ENCODE results near the gene TP53I11.
A peak's percentile ranks its signal among the peaks of the same experiment; 100 is the strongest.

TP53I11 gene

DNA sequence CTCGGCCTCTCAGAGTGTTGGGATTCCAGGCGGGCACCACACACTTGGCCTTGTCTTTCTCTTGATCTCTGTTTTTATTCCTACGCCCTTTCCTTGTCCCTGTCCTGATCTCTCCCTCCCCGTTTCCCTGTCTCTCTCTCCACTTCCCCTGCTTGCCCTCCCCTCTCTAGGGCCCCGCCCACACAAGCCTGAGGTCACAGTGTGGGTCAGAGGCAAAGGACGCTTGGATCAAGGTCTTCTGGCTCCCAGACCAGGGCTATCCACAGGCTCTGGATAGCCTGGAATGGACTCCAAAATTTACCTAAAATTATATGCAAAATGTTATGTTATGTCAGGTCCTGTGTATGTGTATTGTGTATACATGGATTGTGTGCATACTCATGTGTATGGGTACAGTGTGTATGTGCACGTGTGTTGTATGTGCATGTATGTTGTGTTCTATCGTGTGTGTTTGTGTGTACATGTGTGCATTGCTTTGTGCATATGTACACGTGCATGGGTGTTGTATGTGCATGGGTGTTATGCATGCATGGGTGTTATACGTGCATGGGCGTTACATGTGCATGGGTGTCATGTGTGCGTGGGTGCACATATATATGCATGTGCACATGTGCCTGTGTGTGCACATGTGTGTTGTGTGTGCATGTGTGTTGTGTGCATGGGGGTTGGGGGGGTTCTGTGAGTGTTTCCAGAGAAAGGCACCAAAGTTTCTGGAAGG is 38.3 kb downstream of the TP53I11 start:
- no peak for TF ChIP-seq CTCF (IDR thresholded peaks at IDR 0.05; ENCODE audit: low read depth, low read length)

DNA sequence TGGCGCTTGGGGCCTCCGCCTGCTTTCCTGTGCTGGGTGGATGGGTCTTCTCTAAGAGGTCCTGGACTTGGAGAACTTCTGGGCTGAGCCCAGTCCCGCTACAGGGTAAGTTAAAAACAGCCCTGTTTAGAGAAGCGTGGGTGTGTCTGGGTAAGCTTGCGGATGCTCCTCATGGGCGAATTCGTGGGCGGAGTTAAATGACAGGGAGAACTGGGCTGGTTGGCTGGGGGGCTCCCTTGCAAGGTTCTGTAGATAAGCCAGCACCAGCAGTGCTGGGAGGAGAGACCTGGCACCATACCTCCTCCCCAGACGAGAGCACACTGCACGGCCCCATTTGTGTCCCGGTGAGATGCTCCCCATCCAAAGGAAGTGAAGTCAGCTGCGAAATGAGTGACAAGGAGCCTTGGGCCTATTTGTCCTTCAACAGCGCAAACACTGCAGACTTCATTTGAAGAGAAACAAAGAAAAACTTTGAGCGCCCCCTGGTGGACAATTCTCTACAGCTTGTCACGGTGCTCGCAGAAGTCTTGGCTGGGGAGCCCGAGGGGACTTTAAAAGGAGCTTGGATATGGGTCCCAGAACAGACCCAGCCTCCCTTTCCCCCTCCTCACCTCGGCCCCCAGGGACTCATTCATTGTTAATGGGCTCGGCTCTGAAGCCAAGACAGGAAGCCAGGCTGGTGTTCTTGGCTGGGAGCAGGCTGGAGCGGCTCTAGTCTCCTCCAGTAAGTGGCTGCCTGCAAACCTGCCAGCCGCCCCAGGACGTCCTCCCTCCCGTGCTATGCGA is 39.5 kb downstream of the TP53I11 start:
- TF ChIP-seq CTCF (IDR thresholded peaks at IDR 0.05; ENCODE audit: low read depth, low read length) = peak; percentile 63
- no peak overlapping the region for H3K4me3 ChIP-seq (ENCODE audit: low read depth, low read length)

More for the DNA sequence above, 38.3 kb downstream of the TP53I11 start:
- no peak overlapping the region for H3K4me3 ChIP-seq (ENCODE audit: low read depth, low read length)

DNA sequence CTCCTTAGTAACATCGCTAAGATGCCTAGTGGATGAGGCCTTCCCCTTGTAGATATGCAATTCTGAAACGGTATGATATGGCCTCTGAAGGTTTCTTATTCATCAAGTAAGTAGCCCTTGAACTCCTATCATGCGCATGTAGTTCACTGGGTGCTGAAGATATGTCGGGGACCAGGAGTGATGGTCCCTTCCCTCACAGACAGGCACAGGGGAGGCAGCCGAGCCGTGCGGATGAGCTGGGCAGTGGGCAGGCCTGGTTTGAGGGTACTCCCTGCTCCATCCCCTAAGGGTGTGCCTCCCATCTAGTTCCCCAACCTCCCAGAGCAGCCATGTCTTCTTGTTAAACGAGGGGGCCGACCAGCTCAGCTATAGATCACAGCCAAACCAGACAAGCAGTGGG is 40.1 kb downstream of the TP53I11 start:
- no peak overlapping the region for H3K4me3 ChIP-seq (ENCODE audit: low read depth, low read length)
- TF ChIP-seq CTCF (IDR thresholded peaks at IDR 0.05; ENCODE audit: low read depth, low read length) = no peak

DNA sequence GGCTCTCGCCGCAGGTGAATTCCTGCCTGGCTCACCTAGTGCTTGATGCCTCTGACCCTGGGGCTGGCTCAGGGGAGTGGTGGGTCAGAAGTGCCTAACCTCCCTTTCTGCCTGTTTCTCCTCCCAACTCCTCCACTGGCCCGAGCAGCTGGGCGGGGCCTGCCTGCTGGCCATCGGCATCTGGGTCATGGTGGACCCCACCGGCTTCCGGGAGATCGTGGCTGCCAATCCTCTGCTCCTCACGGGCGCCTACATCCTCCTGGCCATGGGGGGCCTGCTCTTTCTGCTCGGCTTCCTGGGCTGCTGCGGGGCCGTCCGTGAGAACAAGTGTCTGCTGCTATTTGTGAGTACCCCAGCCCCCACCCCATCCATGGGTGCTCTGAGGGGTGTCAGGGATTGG is 41.1 kb downstream of the TP53I11 start:
- no peak for TF ChIP-seq CTCF (IDR thresholded peaks at IDR 0.05; ENCODE audit: low read depth, low read length)
- no peak overlapping the region for H3K4me3 ChIP-seq (ENCODE audit: low read depth, low read length)

- TF ChIP-seq CTCF (IDR thresholded peaks at IDR 0.05; ENCODE audit: low read depth, low read length) = no peak
- H3K4me3 ChIP-seq (ENCODE audit: low read depth, low read length) = no peak overlapping the region
Observed at GRCh38 chr11:44906649-44907048, 44.0 kb downstream of the TP53I11 start.

- no peak for TF ChIP-seq CTCF (IDR thresholded peaks at IDR 0.05; ENCODE audit: low read depth, low read length)
- no peak overlapping the region for H3K4me3 ChIP-seq (ENCODE audit: low read depth, low read length)
Observed at GRCh38 chr11:44905131-44905866, 45.4 kb downstream of the TP53I11 start.

Measured in WI38 (cell line).